Dermis blood vessel endothelial cell (primary cell): ENCODE results near the gene CHN2. TPM values are rescaled to one million over a fixed set of nuclear protein-coding genes. Genes with fewer than 3 reads are reported as not detected.

Source experiments
- DNase-seq: peaks from one replicate; pipeline ENCODE4 v3.0.0; 2010
- total RNA-seq: library from RNA; depleted of rRNA; stranded (reverse); fragments of >200 nt; gene quantifications from 2 replicates; pipeline ENCODE4 v1.2.3, GENCODE V29; 2014

Gene CHN2
- total RNA-seq, 1 donor from 2014 or later = 6.5 TPM

- no peak for DNase-seq
Observed at GRCh38 chr7:29340696-29341095, 146.1 kb downstream of the CHN2 start.

- DNase-seq = no peak
Observed at GRCh38 chr7:29341156-29341555, 146.6 kb downstream of the CHN2 start.

GRCh38 chr7:29342761-29343160, 148.2 kb downstream of the CHN2 start:
- no peak for DNase-seq

- no peak for DNase-seq
Observed at GRCh38 chr7:29343399-29343798, 148.8 kb downstream of the CHN2 start.

- DNase-seq = no peak
Observed at GRCh38 chr7:29344334-29344978, 149.9 kb downstream of the CHN2 start.

- peak; percentile 59 for DNase-seq
Observed at GRCh38 chr7:29345590-29345989, 151.0 kb downstream of the CHN2 start.

- no peak for DNase-seq
Observed at GRCh38 chr7:29346231-29346978, 151.8 kb downstream of the CHN2 start.

- DNase-seq = no peak
Observed at GRCh38 chr7:29349362-29349761, 154.8 kb downstream of the CHN2 start.

GRCh38 chr7:29350351-29350750, 155.8 kb downstream of the CHN2 start:
- no peak for DNase-seq

GRCh38 chr7:29352041-29352440, 157.5 kb downstream of the CHN2 start:
- no peak for DNase-seq

- no peak for DNase-seq
Observed at GRCh38 chr7:29353810-29354209, 159.2 kb downstream of the CHN2 start.

- no peak for DNase-seq
Observed at GRCh38 chr7:29354340-29354739, 159.8 kb downstream of the CHN2 start.

- DNase-seq = no peak
Observed at GRCh38 chr7:29355388-29355787, 160.8 kb downstream of the CHN2 start.

- no peak for DNase-seq
Observed at GRCh38 chr7:29356631-29357030, 162.1 kb downstream of the CHN2 start.

GRCh38 chr7:29359482-29360093, 165.0 kb downstream of the CHN2 start:
- no peak for DNase-seq

GRCh38 chr7:29360633-29361625, 166.4 kb downstream of the CHN2 start:
- no peak for DNase-seq

- DNase-seq = no peak
Observed at GRCh38 chr7:29362380-29362779, 167.8 kb downstream of the CHN2 start.

GRCh38 chr7:29363636-29364425, 169.3 kb downstream of the CHN2 start:
- no peak for DNase-seq

- no peak for DNase-seq
Observed at GRCh38 chr7:29364661-29365060, 170.1 kb downstream of the CHN2 start.

- no peak for DNase-seq
Observed at GRCh38 chr7:29365423-29365822, 170.8 kb downstream of the CHN2 start.

GRCh38 chr7:29367784-29368183, 173.2 kb downstream of the CHN2 start:
- no peak for DNase-seq
